Activated T-cell treated with anti-CD3 and anti-CD28 coated beads for 1 hour (primary cell): ENCODE results near the gene CDCA3.
"Not testable (repeated sequence)": the region's sequence is repeated elsewhere in the genome, so short reads cannot be mapped to it uniquely, and the experiment has no call there.

ENCODE experiments used
- DNase-seq: peaks from one replicate; pipeline ENCODE4 v3.0.0-alpha.2; 2020; ENCODE audit warnings: low read depth

CDCA3 gene

GRCh38 chr12:6851153-6851920, at the start of gene CDCA3:
Gene CDCA3 (minus strand): TSS chr12:6851286. CDS start chr12:6850952, 334 bp downstream.
- DNase-seq = peak; percentile 86

GRCh38 chr12:6899837-6900519, 48.9 kb upstream of the CDCA3 start:
- DNase-seq = no peak

- DNase-seq = no peak
Observed at GRCh38 chr12:6899427-6899826, 48.3 kb upstream of the CDCA3 start.

GRCh38 chr12:6896846-6897435, 45.9 kb upstream of the CDCA3 start:
- DNase-seq = no peak

- DNase-seq = no peak
Observed at GRCh38 chr12:6894321-6894720, 43.2 kb upstream of the CDCA3 start.

GRCh38 chr12:6892683-6893082, 41.6 kb upstream of the CDCA3 start:
- not testable (repeated sequence) for DNase-seq

- DNase-seq = no peak
Observed at GRCh38 chr12:6891646-6892001, 40.5 kb upstream of the CDCA3 start.

- DNase-seq = peak; percentile 98
Observed at GRCh38 chr12:6890789-6891645, 39.9 kb upstream of the CDCA3 start.

GRCh38 chr12:6889775-6890573, 38.9 kb upstream of the CDCA3 start:
- not testable (repeated sequence) for DNase-seq

- not testable (repeated sequence) for DNase-seq
Observed at GRCh38 chr12:6888794-6889193, 37.7 kb upstream of the CDCA3 start.

GRCh38 chr12:6888360-6888759, 37.3 kb upstream of the CDCA3 start:
- DNase-seq = no peak

GRCh38 chr12:6887460-6887859, 36.4 kb upstream of the CDCA3 start:
- no peak for DNase-seq

GRCh38 chr12:6886206-6886999, 35.3 kb upstream of the CDCA3 start:
- DNase-seq = not testable (repeated sequence)

- no peak for DNase-seq
Observed at GRCh38 chr12:6884539-6884938, 33.5 kb upstream of the CDCA3 start.

- DNase-seq = no peak
Observed at GRCh38 chr12:6883683-6884082, 32.6 kb upstream of the CDCA3 start.

- DNase-seq = no peak
Observed at GRCh38 chr12:6883252-6883651, 32.2 kb upstream of the CDCA3 start.

- not testable (repeated sequence) for DNase-seq
Observed at GRCh38 chr12:6879824-6880223, 28.7 kb upstream of the CDCA3 start.

- not testable (repeated sequence) for DNase-seq
Observed at GRCh38 chr12:6874015-6874368, 22.9 kb upstream of the CDCA3 start.

GRCh38 chr12:6873094-6874014, 22.3 kb upstream of the CDCA3 start, which contains the start of gene SPSB2:
Gene SPSB2 (minus strand): TSS chr12:6873303. CDS start chr12:6872901, 402 bp downstream.
- peak; percentile 99 for DNase-seq
